Neural cell (in vitro differentiated cells): Measurements from ENCODE around the gene CAPN10. TPM values are rescaled to one million over a fixed set of nuclear protein-coding genes. Genes with fewer than 3 reads are reported as not detected.

Experiments
- H2AFZ ChIP-seq: fragments of 200-600, 300-800 bp; sonication (generic), shearing (Covaris generic); 2 replicates; pipeline ENCODE4 v1.6.0; 2014; ENCODE audit warnings: low read depth, mild to moderate bottlenecking, antibody characterized with exemption, low read length, moderate library complexity
- H3F3A ChIP-seq: fragments of 200-600 bp; shearing (Covaris generic); 2 replicates; pipeline ENCODE4 v1.6.1; 2016; ENCODE audit warnings: mild to moderate bottlenecking, moderate library complexity, mixed read lengths, antibody characterized with exemption, low read length; ENCODE audit not compliant: insufficient read depth, poor library complexity, severe bottlenecking
- H3K27ac ChIP-seq: fragments of 200-600, 300-800 bp; sonication (generic), shearing (Covaris generic); 2 replicates; pipeline ENCODE4 v1.5.1; 2014; ENCODE audit warnings: mild to moderate bottlenecking, low read length, moderate library complexity
- H3K27me3 ChIP-seq: fragments of 300-800, 200-600 bp; sonication (generic), shearing (Covaris generic); 2 replicates; pipeline ENCODE4 v1.6.0; 2014; ENCODE audit warnings: mild to moderate bottlenecking, low read depth, low read length, moderate library complexity; ENCODE audit not compliant: insufficient read depth
- H3K36me3 ChIP-seq: fragments of 300-800, 200-600 bp; sonication (generic), shearing (Covaris generic); 2 replicates; pipeline ENCODE4 v1.5.1; 2014; ENCODE audit warnings: mild to moderate bottlenecking, antibody characterized with exemption, low read length, moderate library complexity; ENCODE audit not compliant: insufficient read depth
- H3K4me2 ChIP-seq: fragments of 300-800, 200-600 bp; sonication (generic), shearing (Covaris generic); 2 replicates; pipeline ENCODE4 v1.6.0; 2014; ENCODE audit warnings: mild to moderate bottlenecking, low read length
- H3K4me3 ChIP-seq: fragments of 300-800, 200-600 bp; sonication (generic), shearing (Covaris generic); 2 replicates; pipeline ENCODE4 v1.5.1; 2014; ENCODE audit warnings: mild to moderate bottlenecking, low read length, moderate library complexity
- H3K79me2 ChIP-seq: fragments of 200-600 bp; shearing (Covaris generic); replicated peaks from 2 replicates; pipeline ENCODE4 v1.6.0; 2014; ENCODE audit warnings: mild to moderate bottlenecking, low read length, moderate library complexity; ENCODE audit not compliant: insufficient read depth
- H3K9ac ChIP-seq: fragments of 300-800, 200-600 bp; sonication (generic), shearing (Covaris generic); 2 replicates; pipeline ENCODE4 v1.6.1; 2016; ENCODE audit warnings: mild to moderate bottlenecking, low read length, mixed read lengths
- H3K9me2 ChIP-seq: fragments of 200-600 bp; shearing (Covaris generic); 2 replicates; pipeline ENCODE4 v1.6.1; 2016; ENCODE audit warnings: mild to moderate bottlenecking, low read length, mixed read lengths; ENCODE audit not compliant: insufficient read depth
- H3K9me3 ChIP-seq: fragments of 200-600, 300-800 bp; sonication (generic), shearing (Covaris generic); 2 replicates; pipeline ENCODE4 v1.6.1; 2016; ENCODE audit warnings: mild to moderate bottlenecking, mixed run types, low read length, moderate library complexity, mixed read lengths
- H4K20me1 ChIP-seq: fragments of 200-600 bp; shearing (Covaris generic); 2 replicates; pipeline ENCODE4 v1.6.1; 2016; ENCODE audit warnings: mild to moderate bottlenecking, mixed run types; ENCODE audit not compliant: insufficient read depth
- EP300 ChIP-seq: fragments of 450-650 bp; conservative IDR thresholded peaks from 2 replicates; pipeline ENCODE4 v1.6.1; 2014; ENCODE audit warnings: antibody characterized with exemption, mild to moderate bottlenecking, moderate library complexity; ENCODE audit not compliant: poor library complexity, severe bottlenecking
- EZH2 ChIP-seq: fragments of 200-600, 300-800 bp; shearing (Covaris generic), sonication (generic); IDR thresholded peaks from 2 replicates; pipeline ENCODE4 v1.6.1; 2014; ENCODE audit warnings: antibody characterized with exemption, low read length, borderline replicate concordance, mild to moderate bottlenecking; ENCODE audit not compliant: insufficient read depth, poor library complexity, severe bottlenecking
- MXI1 ChIP-seq: fragments of 450-650 bp; conservative IDR thresholded peaks from 2 replicates; pipeline ENCODE4 v1.6.1; 2014; ENCODE audit warnings: antibody characterized with exemption, mild to moderate bottlenecking; ENCODE audit not compliant: poor library complexity, severe bottlenecking
- POLR2AphosphoS5 ChIP-seq: IDR thresholded peaks from 2 replicates; pipeline ENCODE4 v1.6.1; 2012
- RAD21 ChIP-seq: fragments of 450-650 bp; conservative IDR thresholded peaks from 2 replicates; pipeline ENCODE4 v1.6.1; 2014; ENCODE audit warnings: antibody characterized with exemption, mild to moderate bottlenecking, moderate library complexity
- SMC3 ChIP-seq: fragments of 450-650 bp; conservative IDR thresholded peaks from 2 replicates; pipeline ENCODE4 v1.6.1; 2014; ENCODE audit warnings: antibody characterized with exemption, mild to moderate bottlenecking, moderate library complexity; ENCODE audit not compliant: poor library complexity
- TAF1 ChIP-seq: IDR thresholded peaks from 2 replicates; pipeline ENCODE4 v1.6.1; 2012; ENCODE audit warnings: low read depth
- polyA plus RNA-seq: library from polyadenylated mRNA; depleted of rRNA; stranded (reverse); fragments of >200 nt; gene quantifications from 2 replicates; pipeline ENCODE4 v1.2.3, GENCODE V29; 2014
- TF ChIP-seq, protein P1 (sequence below): fragments of 450-650 bp; IDR thresholded peaks from 2 replicates; pipeline ENCODE4 v1.5.1; 2014; ENCODE audit warnings: antibody characterized with exemption, mild to moderate bottlenecking, moderate library complexity; ENCODE audit not compliant: poor library complexity, severe bottlenecking
- TF ChIP-seq, protein P2 (sequence below): IDR thresholded peaks from 2 replicates; pipeline ENCODE4 v1.6.1; 2012; ENCODE audit warnings: borderline replicate concordance

CAPN10 gene
- polyA plus RNA-seq, 1 donor from 2014 or later, result 120 TPM

DNA sequence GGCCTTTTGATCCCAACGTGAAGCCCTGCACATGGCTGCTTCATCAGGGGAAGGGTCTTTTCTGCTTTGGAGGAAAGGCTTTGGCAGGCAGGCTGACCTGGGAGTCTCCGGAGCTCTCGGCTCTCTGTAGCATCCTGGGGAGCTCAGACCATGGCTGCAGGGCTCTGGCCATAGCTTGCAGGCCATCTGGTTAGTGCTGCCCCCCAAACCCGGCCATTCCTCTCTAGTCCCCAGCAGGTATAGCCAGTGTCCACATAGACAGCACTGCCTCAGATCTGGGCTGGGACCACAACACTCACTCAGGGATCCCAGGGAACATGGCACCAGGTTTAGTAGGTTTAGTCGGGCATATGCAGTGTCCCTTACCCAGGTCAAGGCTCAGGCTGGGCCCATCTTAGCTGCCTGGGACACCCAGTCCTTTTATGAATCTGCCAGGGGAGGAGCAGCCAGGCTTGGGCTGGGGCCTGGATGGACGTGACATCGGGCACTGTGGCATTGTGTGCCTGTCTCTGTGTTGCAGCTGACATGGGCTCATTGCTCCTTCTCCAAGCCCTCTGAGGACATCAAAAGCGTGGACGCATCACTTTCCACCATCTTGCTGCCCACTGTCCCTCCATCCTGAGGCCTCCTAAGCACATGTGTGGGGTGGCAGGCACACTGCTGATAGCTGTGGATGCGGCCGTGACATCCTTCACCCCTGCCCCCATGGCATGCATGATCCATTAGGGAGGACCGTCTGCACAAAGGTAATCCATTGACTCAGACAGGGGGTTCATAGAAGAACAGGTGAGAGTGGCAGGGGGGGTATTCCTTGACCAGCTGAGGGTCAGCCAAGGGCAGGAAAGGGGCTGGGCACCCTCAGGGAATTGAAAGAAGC lies 19.6 kb downstream of the CAPN10 start:
- no peaks in the 10 kb centered on the region for H3K9me3 ChIP-seq
- no peak overlapping the region for H3K27ac ChIP-seq
- H3K79me2 ChIP-seq, result no peaks in the 10 kb centered on the region
- H2AFZ ChIP-seq, result no peak overlapping the region
- H3F3A ChIP-seq, result no peaks in the 10 kb centered on the region
- no peaks in the 10 kb centered on the region for H4K20me1 ChIP-seq
- no peaks in the 10 kb centered on the region for H3K36me3 ChIP-seq
- H3K4me2 ChIP-seq, result no peak overlapping the region
- no peaks in the 10 kb centered on the region for H3K9me2 ChIP-seq
- H3K27me3 ChIP-seq, result no peaks in the 10 kb centered on the region
- H3K9ac ChIP-seq, result no peak overlapping the region
- H3K4me3 ChIP-seq, result no peak overlapping the region
- TF ChIP-seq, protein P1, sequence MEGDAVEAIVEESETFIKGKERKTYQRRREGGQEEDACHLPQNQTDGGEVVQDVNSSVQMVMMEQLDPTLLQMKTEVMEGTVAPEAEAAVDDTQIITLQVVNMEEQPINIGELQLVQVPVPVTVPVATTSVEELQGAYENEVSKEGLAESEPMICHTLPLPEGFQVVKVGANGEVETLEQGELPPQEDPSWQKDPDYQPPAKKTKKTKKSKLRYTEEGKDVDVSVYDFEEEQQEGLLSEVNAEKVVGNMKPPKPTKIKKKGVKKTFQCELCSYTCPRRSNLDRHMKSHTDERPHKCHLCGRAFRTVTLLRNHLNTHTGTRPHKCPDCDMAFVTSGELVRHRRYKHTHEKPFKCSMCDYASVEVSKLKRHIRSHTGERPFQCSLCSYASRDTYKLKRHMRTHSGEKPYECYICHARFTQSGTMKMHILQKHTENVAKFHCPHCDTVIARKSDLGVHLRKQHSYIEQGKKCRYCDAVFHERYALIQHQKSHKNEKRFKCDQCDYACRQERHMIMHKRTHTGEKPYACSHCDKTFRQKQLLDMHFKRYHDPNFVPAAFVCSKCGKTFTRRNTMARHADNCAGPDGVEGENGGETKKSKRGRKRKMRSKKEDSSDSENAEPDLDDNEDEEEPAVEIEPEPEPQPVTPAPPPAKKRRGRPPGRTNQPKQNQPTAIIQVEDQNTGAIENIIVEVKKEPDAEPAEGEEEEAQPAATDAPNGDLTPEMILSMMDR, result no peak
- TF ChIP-seq RAD21 (no peak), EP300 (no peak), MXI1 (no peak), EZH2 (no peak), TAF1 (no peak), POLR2AphosphoS5 (no peak), SMC3 (no peak)
- TF ChIP-seq, protein P2, sequence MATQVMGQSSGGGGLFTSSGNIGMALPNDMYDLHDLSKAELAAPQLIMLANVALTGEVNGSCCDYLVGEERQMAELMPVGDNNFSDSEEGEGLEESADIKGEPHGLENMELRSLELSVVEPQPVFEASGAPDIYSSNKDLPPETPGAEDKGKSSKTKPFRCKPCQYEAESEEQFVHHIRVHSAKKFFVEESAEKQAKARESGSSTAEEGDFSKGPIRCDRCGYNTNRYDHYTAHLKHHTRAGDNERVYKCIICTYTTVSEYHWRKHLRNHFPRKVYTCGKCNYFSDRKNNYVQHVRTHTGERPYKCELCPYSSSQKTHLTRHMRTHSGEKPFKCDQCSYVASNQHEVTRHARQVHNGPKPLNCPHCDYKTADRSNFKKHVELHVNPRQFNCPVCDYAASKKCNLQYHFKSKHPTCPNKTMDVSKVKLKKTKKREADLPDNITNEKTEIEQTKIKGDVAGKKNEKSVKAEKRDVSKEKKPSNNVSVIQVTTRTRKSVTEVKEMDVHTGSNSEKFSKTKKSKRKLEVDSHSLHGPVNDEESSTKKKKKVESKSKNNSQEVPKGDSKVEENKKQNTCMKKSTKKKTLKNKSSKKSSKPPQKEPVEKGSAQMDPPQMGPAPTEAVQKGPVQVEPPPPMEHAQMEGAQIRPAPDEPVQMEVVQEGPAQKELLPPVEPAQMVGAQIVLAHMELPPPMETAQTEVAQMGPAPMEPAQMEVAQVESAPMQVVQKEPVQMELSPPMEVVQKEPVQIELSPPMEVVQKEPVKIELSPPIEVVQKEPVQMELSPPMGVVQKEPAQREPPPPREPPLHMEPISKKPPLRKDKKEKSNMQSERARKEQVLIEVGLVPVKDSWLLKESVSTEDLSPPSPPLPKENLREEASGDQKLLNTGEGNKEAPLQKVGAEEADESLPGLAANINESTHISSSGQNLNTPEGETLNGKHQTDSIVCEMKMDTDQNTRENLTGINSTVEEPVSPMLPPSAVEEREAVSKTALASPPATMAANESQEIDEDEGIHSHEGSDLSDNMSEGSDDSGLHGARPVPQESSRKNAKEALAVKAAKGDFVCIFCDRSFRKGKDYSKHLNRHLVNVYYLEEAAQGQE, result no peak

DNA sequence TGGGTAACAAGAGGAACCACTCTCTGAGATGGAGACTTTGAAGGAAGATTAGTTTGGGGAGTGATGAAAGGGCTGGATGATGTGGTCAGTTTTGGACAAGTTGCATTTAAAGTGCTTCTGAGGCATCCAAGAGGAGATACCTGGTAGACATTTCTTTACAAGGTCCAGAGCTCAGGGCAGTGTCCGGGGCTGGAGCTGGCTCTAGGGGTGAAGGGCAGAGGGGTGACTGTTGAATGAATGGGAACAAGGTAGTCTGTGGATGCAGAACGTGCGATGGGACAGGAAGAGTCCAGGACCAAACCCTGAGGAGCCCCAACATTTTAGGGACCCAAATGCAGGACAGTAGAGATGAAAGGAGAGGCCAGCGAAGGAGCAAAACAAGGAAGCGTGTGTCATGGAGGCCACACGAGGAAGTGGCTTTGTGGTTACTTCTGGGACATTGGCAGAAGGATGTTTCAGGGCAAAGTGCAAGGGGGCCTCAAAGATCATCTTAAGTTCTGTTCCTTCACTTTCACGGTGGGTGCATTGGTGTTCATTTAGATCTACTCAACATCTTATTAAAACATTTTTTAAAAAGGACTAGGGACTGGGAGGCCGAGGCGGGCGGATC lies 25.2 kb downstream of the CAPN10 start:
- Histone ChIP-seq H3F3A (no peaks in the 10 kb centered on the region), H3K79me2 (no peaks in the 10 kb centered on the region), H3K9ac (no peak overlapping the region), H3K4me2 (no peak overlapping the region), H3K9me3 (no peaks in the 10 kb centered on the region), H2AFZ (no peak overlapping the region), H3K27me3 (no peaks in the 10 kb centered on the region), H3K36me3 (no peaks in the 10 kb centered on the region), H4K20me1 (no peaks in the 10 kb centered on the region), H3K27ac (no peak overlapping the region), H3K4me3 (no peak overlapping the region), H3K9me2 (no peaks in the 10 kb centered on the region)
- TF ChIP-seq, protein P2, result no peak
- TF ChIP-seq EZH2 (no peak), POLR2AphosphoS5 (no peak), TAF1 (no peak), EP300 (no peak), RAD21 (no peak), SMC3 (no peak), MXI1 (no peak)
- TF ChIP-seq, protein P1, result no peak
